ENCODE measurements around the gene TBC1D24. TPM values are rescaled to one million over a fixed set of nuclear protein-coding genes. Genes with fewer than 3 reads are reported as not detected.

TBC1D24 gene
- total and polyA plus RNA-seq, 9 of the 15 experiments (the other 6 are each of a cell fraction or from before 2014, with no cell fraction given) = 1.7 to 22.6 (median 7.2) TPM

DNA sequence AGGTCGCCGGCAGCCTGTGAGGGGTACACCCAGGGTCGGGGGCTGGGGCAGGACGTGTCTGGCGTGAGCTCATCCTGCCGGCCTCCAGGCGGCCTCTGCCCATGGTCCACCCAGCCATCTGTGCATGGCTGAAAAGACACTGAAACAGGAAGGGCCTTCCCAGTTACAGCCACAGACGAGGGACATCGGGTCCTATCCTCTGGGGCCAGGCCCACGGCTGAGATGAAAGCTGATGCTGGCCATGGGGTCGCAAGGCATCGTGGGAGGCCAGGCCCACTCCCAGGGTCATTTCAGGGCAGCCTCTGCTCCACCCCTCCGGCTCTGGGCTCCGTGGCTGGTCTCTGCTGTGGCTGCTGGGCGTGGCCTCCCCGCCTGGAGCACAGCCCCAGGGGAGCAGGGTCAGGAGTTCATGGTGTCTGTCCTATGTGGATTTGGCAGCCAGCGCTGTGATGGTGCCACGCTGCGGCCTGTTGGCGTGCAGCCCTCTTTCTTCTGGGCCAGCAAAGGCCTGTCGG, 22.2 kb downstream of the TBC1D24 start (continued):
- TF ChIP-seq DIDO1 (tag; IDR thresholded peaks at IDR 0.05; ENCODE audit: low read depth) (no peak), SMARCB1 (IDR thresholded peaks at IDR 0.05; ENCODE audit: insufficient read length, low read depth) (no peak), CXXC5 (CRISPR knock-in tag; IDR thresholded peaks at IDR 0.05) (peak; percentile 37; the same call in 1 of the 2 replicates), NR3C1 (CRISPR knock-in tag; IDR thresholded peaks at IDR 0.05) (no peak), PHF21A (IDR thresholded peaks at IDR 0.05; ENCODE audit: borderline replicate concordance, low read depth) (peak; percentile 45; the same call in 1 of the 2 replicates), MCM2 (IDR thresholded peaks at IDR 0.05; ENCODE audit: low read depth) (no peak), MTA3 (IDR thresholded peaks at IDR 0.05; ENCODE audit: borderline replicate concordance) (peak; percentile 80; the same call in 1 of the 2 replicates), ZNF384 (IDR thresholded peaks at IDR 0.05; ENCODE audit: low read depth, low read length) (no peak), NCOR1 (IDR thresholded peaks at IDR 0.05) (peak; percentile 73), HMGN3 (IDR thresholded peaks at IDR 0.05; ENCODE audit: borderline replicate concordance, extremely low read depth, insufficient read length, low read depth, low read length) (peak; percentile 80), DPF2 (IDR thresholded peaks at IDR 0.05) (peak; percentile 22; the same call in 1 of the 2 replicates), HNRNPL (IDR thresholded peaks at IDR 0.05; ENCODE audit: low read depth, low read length) (no peak), LEF1 (IDR thresholded peaks at IDR 0.05) (0 out of 2 replicates have a peak, but pooled peaks have one; percentile 41), EP300 (IDR thresholded peaks at IDR 0.05; ENCODE audit: low read length) (0 out of 2 replicates have a peak, but pooled peaks have one; percentile 9), MCM5 (IDR thresholded peaks at IDR 0.05; ENCODE audit: low read depth) (no peak), ZNF239 (CRISPR knock-in tag; IDR thresholded peaks at IDR 0.05) (no peak)
- TF ChIP-seq, protein P1, sequence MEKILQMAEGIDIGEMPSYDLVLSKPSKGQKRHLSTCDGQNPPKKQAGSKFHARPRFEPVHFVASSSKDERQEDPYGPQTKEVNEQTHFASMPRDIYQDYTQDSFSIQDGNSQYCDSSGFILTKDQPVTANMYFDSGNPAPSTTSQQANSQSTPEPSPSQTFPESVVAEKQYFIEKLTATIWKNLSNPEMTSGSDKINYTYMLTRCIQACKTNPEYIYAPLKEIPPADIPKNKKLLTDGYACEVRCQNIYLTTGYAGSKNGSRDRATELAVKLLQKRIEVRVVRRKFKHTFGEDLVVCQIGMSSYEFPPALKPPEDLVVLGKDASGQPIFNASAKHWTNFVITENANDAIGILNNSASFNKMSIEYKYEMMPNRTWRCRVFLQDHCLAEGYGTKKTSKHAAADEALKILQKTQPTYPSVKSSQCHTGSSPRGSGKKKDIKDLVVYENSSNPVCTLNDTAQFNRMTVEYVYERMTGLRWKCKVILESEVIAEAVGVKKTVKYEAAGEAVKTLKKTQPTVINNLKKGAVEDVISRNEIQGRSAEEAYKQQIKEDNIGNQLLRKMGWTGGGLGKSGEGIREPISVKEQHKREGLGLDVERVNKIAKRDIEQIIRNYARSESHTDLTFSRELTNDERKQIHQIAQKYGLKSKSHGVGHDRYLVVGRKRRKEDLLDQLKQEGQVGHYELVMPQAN (IDR thresholded peaks at IDR 0.05; ENCODE audit: borderline replicate concordance) = no peak
- TF ChIP-seq, protein P2, sequence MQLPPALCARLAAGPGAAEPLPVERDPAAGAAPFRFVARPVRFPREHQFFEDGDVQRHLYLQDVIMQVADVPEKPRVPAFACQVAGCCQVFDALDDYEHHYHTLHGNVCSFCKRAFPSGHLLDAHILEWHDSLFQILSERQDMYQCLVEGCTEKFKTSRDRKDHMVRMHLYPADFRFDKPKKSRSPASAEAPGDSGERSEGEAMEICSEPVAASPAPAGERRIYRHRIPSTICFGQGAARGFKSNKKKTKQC (CRISPR knock-in tag; IDR thresholded peaks at IDR 0.05) = no peak
- TF ChIP-seq, protein P3, sequence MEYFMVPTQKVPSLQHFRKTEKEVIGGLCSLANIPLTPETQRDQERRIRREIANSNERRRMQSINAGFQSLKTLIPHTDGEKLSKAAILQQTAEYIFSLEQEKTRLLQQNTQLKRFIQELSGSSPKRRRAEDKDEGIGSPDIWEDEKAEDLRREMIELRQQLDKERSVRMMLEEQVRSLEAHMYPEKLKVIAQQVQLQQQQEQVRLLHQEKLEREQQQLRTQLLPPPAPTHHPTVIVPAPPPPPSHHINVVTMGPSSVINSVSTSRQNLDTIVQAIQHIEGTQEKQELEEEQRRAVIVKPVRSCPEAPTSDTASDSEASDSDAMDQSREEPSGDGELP (CRISPR knock-in tag; IDR thresholded peaks at IDR 0.05; ENCODE audit: borderline replicate concordance) = peak; percentile 62; the same call in 1 of the 2 replicates
- TF ChIP-seq, protein P4, sequence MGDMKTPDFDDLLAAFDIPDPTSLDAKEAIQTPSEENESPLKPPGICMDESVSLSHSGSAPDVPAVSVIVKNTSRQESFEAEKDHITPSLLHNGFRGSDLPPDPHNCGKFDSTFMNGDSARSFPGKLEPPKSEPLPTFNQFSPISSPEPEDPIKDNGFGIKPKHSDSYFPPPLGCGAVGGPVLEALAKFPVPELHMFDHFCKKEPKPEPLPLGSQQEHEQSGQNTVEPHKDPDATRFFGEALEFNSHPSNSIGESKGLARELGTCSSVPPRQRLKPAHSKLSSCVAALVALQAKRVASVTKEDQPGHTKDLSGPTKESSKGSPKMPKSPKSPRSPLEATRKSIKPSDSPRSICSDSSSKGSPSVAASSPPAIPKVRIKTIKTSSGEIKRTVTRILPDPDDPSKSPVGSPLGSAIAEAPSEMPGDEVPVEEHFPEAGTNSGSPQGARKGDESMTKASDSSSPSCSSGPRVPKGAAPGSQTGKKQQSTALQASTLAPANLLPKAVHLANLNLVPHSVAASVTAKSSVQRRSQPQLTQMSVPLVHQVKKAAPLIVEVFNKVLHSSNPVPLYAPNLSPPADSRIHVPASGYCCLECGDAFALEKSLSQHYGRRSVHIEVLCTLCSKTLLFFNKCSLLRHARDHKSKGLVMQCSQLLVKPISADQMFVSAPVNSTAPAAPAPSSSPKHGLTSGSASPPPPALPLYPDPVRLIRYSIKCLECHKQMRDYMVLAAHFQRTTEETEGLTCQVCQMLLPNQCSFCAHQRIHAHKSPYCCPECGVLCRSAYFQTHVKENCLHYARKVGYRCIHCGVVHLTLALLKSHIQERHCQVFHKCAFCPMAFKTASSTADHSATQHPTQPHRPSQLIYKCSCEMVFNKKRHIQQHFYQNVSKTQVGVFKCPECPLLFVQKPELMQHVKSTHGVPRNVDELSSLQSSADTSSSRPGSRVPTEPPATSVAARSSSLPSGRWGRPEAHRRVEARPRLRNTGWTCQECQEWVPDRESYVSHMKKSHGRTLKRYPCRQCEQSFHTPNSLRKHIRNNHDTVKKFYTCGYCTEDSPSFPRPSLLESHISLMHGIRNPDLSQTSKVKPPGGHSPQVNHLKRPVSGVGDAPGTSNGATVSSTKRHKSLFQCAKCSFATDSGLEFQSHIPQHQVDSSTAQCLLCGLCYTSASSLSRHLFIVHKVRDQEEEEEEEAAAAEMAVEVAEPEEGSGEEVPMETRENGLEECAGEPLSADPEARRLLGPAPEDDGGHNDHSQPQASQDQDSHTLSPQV (IDR thresholded peaks at IDR 0.05) = peak; percentile 74
